ENCODE data around the gene RNF157. TPM values are rescaled to one million over a fixed set of nuclear protein-coding genes. Genes with fewer than 3 reads are reported as not detected.

The RNF157 gene
- total and polyA plus RNA-seq, 2 of the 4 experiments (the other 2 are of a cell fraction) = 0.54 to 1.3 TPM

DNA sequence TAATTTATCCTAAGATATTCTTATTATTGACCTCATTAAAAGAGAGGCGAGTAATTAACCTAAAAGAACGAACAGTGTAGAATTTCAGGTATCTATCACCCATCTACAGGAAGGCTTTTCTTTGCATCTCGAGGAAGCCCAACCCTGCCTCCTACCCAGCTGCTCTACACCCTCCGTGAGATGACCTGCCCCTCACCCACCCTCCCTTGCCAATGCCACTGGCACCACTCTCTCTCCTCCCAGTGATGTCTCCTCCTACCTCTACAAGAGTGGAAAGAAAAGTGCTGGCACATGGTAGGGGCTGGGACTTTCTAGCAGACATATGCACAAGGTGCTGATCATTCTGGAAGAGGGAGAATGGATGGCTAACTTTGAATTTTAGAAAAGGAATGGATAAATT is 76.4 kb downstream of the RNF157 start:
- in situ Hi-C loops (cut with MboI; ENCODE audit: low sequenced_read_pairs) (no loop called here), intact Hi-C loops (cut with micrococcal nuclease) (no loop called here), dilution Hi-C loops (cut with HindIII; ENCODE audit: low sequenced_read_pairs, unreplicated experiment) (no loop called here)
- H4K20me1 ChIP-seq (ENCODE audit: insufficient read depth, low read length) = no peaks in the 10 kb centered on the region
- H3K14ac ChIP-seq (replicated peaks; ENCODE audit: low read depth, low read length) = no peak overlapping the region
- no CpG with 5 or more reads among the region's 4 CpGs for WGBS, 2 experiments (ENCODE audit: extremely low coverage in 2 of 2, insufficient read length in 1 of 2)
- no peak for ATAC-seq (ENCODE audit: low read depth)
- no peak overlapping the region for H3K27ac ChIP-seq (ENCODE audit: insufficient read depth, low read length)
- CTCF ChIA-PET = no interaction called here
- BruUV-seq (replicated peaks) = no TSS peak
- H3K4me3 ChIP-seq (ENCODE audit: insufficient read depth, low read depth, low read length) = no peak overlapping the region
- no peak overlapping the region for H2BK5ac ChIP-seq (ENCODE audit: low read depth, low read length, poor library complexity, severe bottlenecking)
- POLR2A ChIA-PET (ENCODE audit: unreplicated experiment) = no interaction called here
- no peak overlapping the region for H3K4ac ChIP-seq (ENCODE audit: low read depth, low read length)
- H3K36me3 ChIP-seq (ENCODE audit: control insufficient read depth, insufficient read depth, low read length) = no peaks in the 10 kb centered on the region
- H2BK120ac ChIP-seq (ENCODE audit: low read depth, low read length) = no peak overlapping the region
- H2BK20ac ChIP-seq (ENCODE audit: low read depth, low read length) = no peak overlapping the region
- TF ChIP-seq RFX5 (IDR thresholded peaks at IDR 0.05; ENCODE audit: low read depth, low read length) = no peak
- TF ChIP-seq NFE2L2 (IDR thresholded peaks at IDR 0.05; ENCODE audit: low read depth, low read length) = no peak
- TF ChIP-seq, protein P1, sequence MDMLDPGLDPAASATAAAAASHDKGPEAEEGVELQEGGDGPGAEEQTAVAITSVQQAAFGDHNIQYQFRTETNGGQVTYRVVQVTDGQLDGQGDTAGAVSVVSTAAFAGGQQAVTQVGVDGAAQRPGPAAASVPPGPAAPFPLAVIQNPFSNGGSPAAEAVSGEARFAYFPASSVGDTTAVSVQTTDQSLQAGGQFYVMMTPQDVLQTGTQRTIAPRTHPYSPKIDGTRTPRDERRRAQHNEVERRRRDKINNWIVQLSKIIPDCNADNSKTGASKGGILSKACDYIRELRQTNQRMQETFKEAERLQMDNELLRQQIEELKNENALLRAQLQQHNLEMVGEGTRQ (IDR thresholded peaks at IDR 0.05; ENCODE audit: low read depth, low read length) = no peak
- TF ChIP-seq, protein P2, sequence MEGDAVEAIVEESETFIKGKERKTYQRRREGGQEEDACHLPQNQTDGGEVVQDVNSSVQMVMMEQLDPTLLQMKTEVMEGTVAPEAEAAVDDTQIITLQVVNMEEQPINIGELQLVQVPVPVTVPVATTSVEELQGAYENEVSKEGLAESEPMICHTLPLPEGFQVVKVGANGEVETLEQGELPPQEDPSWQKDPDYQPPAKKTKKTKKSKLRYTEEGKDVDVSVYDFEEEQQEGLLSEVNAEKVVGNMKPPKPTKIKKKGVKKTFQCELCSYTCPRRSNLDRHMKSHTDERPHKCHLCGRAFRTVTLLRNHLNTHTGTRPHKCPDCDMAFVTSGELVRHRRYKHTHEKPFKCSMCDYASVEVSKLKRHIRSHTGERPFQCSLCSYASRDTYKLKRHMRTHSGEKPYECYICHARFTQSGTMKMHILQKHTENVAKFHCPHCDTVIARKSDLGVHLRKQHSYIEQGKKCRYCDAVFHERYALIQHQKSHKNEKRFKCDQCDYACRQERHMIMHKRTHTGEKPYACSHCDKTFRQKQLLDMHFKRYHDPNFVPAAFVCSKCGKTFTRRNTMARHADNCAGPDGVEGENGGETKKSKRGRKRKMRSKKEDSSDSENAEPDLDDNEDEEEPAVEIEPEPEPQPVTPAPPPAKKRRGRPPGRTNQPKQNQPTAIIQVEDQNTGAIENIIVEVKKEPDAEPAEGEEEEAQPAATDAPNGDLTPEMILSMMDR (conservative IDR thresholded peaks at IDR 0.05; ENCODE audit: low read depth, low read length) = no peak
- no peak for TF ChIP-seq POLR2A (IDR thresholded peaks at IDR 0.05; ENCODE audit: low read depth, low read length)
- TF ChIP-seq RAD21 (IDR thresholded peaks at IDR 0.05; ENCODE audit: low read length) = no peak
- TF ChIP-seq FOS (IDR thresholded peaks at IDR 0.05; ENCODE audit: low read depth, low read length) = no peak
- H3K23ac ChIP-seq (ENCODE audit: low read depth, low read length) = no peak overlapping the region
- no peak overlapping the region for H3K56ac ChIP-seq (ENCODE audit: extremely low read depth, insufficient read depth, low read length)
- H4K91ac ChIP-seq (ENCODE audit: insufficient read depth, low read depth, low read length) = no peak overlapping the region
- no peak overlapping the region for H2AFZ ChIP-seq (replicated peaks; ENCODE audit: low read length, poor library complexity)
- no peaks in the 10 kb centered on the region for H3K9me3 ChIP-seq (ENCODE audit: control insufficient read depth, insufficient read depth, low read length)
- no peak overlapping the region for H2AK9ac ChIP-seq (replicated peaks; ENCODE audit: low read depth, low read length, poor library complexity)
- peaks cover 4% of the 10 kb centered on the region for H3K27me3 ChIP-seq (ENCODE audit: control insufficient read depth, insufficient read depth, low read length)
- no peaks in the 10 kb centered on the region for H3K9me1 ChIP-seq (ENCODE audit: insufficient read depth, low read length)
- H3K4me2 ChIP-seq (ENCODE audit: low read depth, low read length) = no peak overlapping the region
- H4K8ac ChIP-seq (ENCODE audit: low read depth in 2 of 2, low read length in 2 of 2) = no peak overlapping the region
- H3K4me1 ChIP-seq (ENCODE audit: control insufficient read depth, insufficient read depth, low read length) = no peaks in the 10 kb centered on the region
- DNase-seq = no peak
- H3K9ac ChIP-seq (ENCODE audit: low read depth, low read length) = no peak overlapping the region
- H3K18ac ChIP-seq (ENCODE audit: low read depth, low read length) = no peak overlapping the region
- no peaks in the 10 kb centered on the region for H3K79me1 ChIP-seq (ENCODE audit: low read depth in 1 of 2, low read length in 2 of 2)
- no peak overlapping the region for H2BK15ac ChIP-seq (ENCODE audit: low read depth, low read length)
- no peak overlapping the region for H2AK5ac ChIP-seq (ENCODE audit: low read depth, low read length)
- H4K5ac ChIP-seq (ENCODE audit: low read depth, low read length) = no peak overlapping the region

All from IMR-90 (cell line).